H9 (cell line): ENCODE results near the gene ANO2. TPM values are rescaled to one million over a fixed set of nuclear protein-coding genes. Genes with fewer than 3 reads are reported as not detected.

Experiments used
- DNase-seq: peaks from one replicate; pipeline ENCODE4 v3.0.0-alpha.2; 2017
- H2AFZ ChIP-seq: one replicate; pipeline ENCODE4 v1.6.1; 2013; ENCODE audit warnings: mild to moderate bottlenecking, low read length, control low read depth, moderate library complexity
- H2AK5ac ChIP-seq: 2 replicates; pipeline ENCODE4 v1.6.1; 2013; ENCODE audit warnings: low read length, control low read depth, mixed read lengths; ENCODE audit not compliant: insufficient read length
- H2BK120ac ChIP-seq: one replicate; pipeline ENCODE4 v1.6.1; 2013; ENCODE audit warnings: low read depth, mild to moderate bottlenecking, low read length, control low read depth, inconsistent platforms; ENCODE audit not compliant: poor library complexity, severe bottlenecking
- H2BK12ac ChIP-seq: 2 replicates; pipeline ENCODE4 v1.6.1; 2013; ENCODE audit warnings: low read length, control low read depth, mixed read lengths, low read depth; ENCODE audit not compliant: insufficient read length
- H2BK15ac ChIP-seq: 2 replicates; pipeline ENCODE4 v1.6.1; 2013; ENCODE audit warnings: low read depth, low read length, control low read depth
- H2BK20ac ChIP-seq: one replicate; pipeline ENCODE4 v1.6.1; 2013; ENCODE audit warnings: low read depth, mild to moderate bottlenecking, low read length, control low read depth, inconsistent platforms; ENCODE audit not compliant: poor library complexity, severe bottlenecking
- H2BK5ac ChIP-seq: 2 replicates; pipeline ENCODE4 v1.6.1; 2013; ENCODE audit warnings: low read length, control low read depth, mixed read lengths; ENCODE audit not compliant: insufficient read length
- H3K14ac ChIP-seq: 2 replicates; pipeline ENCODE4 v1.6.1; 2013; ENCODE audit warnings: low read length, control low read depth; ENCODE audit not compliant: insufficient read depth
- H3K18ac ChIP-seq: 2 replicates; pipeline ENCODE4 v1.6.1; 2013; ENCODE audit warnings: low read depth, mild to moderate bottlenecking, mixed read lengths, low read length, control low read depth; ENCODE audit not compliant: insufficient read length
- H3K23ac ChIP-seq: 2 replicates; pipeline ENCODE4 v1.6.1; 2013; ENCODE audit warnings: low read length, control low read depth, mixed read lengths, low read depth; ENCODE audit not compliant: insufficient read length
- H3K23me2 ChIP-seq: 2 replicates; pipeline ENCODE4 v1.6.1; 2013; ENCODE audit warnings: low read depth, mild to moderate bottlenecking, mixed read lengths, low read length, control low read depth; ENCODE audit not compliant: insufficient read length, poor library complexity, severe bottlenecking
- H3K27ac ChIP-seq: 2 replicates; pipeline ENCODE4 v1.5.1; 2013; ENCODE audit warnings: low read length, control low read depth, mixed read lengths, low read depth; ENCODE audit not compliant: insufficient read length
- H3K27me3 ChIP-seq: 2 replicates; pipeline ENCODE4 v1.6.1; 2013; ENCODE audit warnings: low read length, control low read depth, inconsistent platforms; ENCODE audit not compliant: insufficient read depth
- H3K4ac ChIP-seq: 2 replicates; pipeline ENCODE4 v1.6.1; 2013; ENCODE audit warnings: low read depth, mild to moderate bottlenecking, control low read depth, inconsistent platforms, low read length, moderate library complexity
- H3K4me1 ChIP-seq: 2 replicates; pipeline ENCODE4 v1.6.1; 2013; ENCODE audit warnings: low read length, control low read depth, inconsistent platforms; ENCODE audit not compliant: insufficient read depth
- H3K4me2 ChIP-seq: 2 replicates; pipeline ENCODE4 v1.6.1; 2013; ENCODE audit warnings: low read length, control low read depth, mixed read lengths; ENCODE audit not compliant: insufficient read length, insufficient read depth
- H3K56ac ChIP-seq: 2 replicates; pipeline ENCODE4 v1.6.1; 2013; ENCODE audit warnings: low read depth, mild to moderate bottlenecking, mixed read lengths, low read length, control low read depth; ENCODE audit not compliant: insufficient read length
- H3K79me1 ChIP-seq: 2 replicates; pipeline ENCODE4 v1.6.1; 2013; ENCODE audit warnings: low read depth, mild to moderate bottlenecking, moderate library complexity, low read length, control low read depth, inconsistent platforms; ENCODE audit not compliant: insufficient read depth, poor library complexity, severe bottlenecking
- H3K79me2 ChIP-seq: 2 replicates; pipeline ENCODE4 v1.6.1; 2013; ENCODE audit warnings: low read length, control low read depth, inconsistent platforms; ENCODE audit not compliant: insufficient read depth
- H3K9ac ChIP-seq: 2 replicates; pipeline ENCODE4 v1.6.1; 2013; ENCODE audit warnings: low read length, control low read depth, mixed read lengths; ENCODE audit not compliant: insufficient read length; ENCODE audit errors: extremely low read depth
- H3K9me3 ChIP-seq: one replicate; pipeline ENCODE4 v1.6.1; 2013; ENCODE audit warnings: low read depth, low read length, inconsistent platforms; ENCODE audit not compliant: control insufficient read depth
- H3T11ph ChIP-seq: one replicate; pipeline ENCODE4 v1.6.1; 2013; ENCODE audit warnings: mild to moderate bottlenecking, low read length, control low read depth, inconsistent platforms
- H4K20me1 ChIP-seq: one replicate; pipeline ENCODE4 v1.6.1; 2013; ENCODE audit not compliant: control insufficient read depth, insufficient read length, insufficient read depth
- H4K5ac ChIP-seq: 2 replicates; pipeline ENCODE4 v1.6.1; 2013; ENCODE audit warnings: low read depth, mild to moderate bottlenecking, mixed read lengths, low read length, control low read depth; ENCODE audit not compliant: insufficient read length
- H4K8ac ChIP-seq: replicated peaks from 2 replicates; pipeline ENCODE4 v1.6.1; 2013; ENCODE audit warnings: low read length, control low read depth, mixed read lengths, low read depth; ENCODE audit not compliant: insufficient read length
- H4K91ac ChIP-seq: 2 replicates; pipeline ENCODE4 v1.6.1; 2013; ENCODE audit warnings: low read depth, mild to moderate bottlenecking, moderate library complexity, mixed read lengths, low read length, control low read depth; ENCODE audit not compliant: insufficient read length
- H3K27ac Mint-ChIP-seq, 3 experiments: 2 replicates in 2 of 3; 3 replicates in 1 of 3; pipeline ENCODE4 v1.8.0; 2020 to 2021; ENCODE audit warnings: mixed read lengths in 3 of 3, mild to moderate bottlenecking in 1 of 3, moderate library complexity in 1 of 3
- H3K27me3 Mint-ChIP-seq: 2 replicates; pipeline ENCODE4 v1.8.0; 2021; ENCODE audit warnings: low read depth, mild to moderate bottlenecking, moderate library complexity, mixed read lengths
- H3K36me3 Mint-ChIP-seq, 3 experiments: 2 replicates in 2 of 3; 3 replicates in 1 of 3; pipeline ENCODE4 v1.8.0; 2020 to 2021; ENCODE audit warnings: low read depth in 3 of 3, mixed read lengths in 3 of 3; ENCODE audit not compliant: insufficient read depth in 1 of 3
- H3K4me1 Mint-ChIP-seq, 2 experiments: 2 replicates each; pipeline ENCODE4 v1.8.0; 2020; ENCODE audit warnings: mixed read lengths in 2 of 2
- H3K4me3 Mint-ChIP-seq, 2 experiments: 2 replicates in 1 of 2; 3 replicates in 1 of 2; pipeline ENCODE4 v1.8.0; 2020 to 2021; ENCODE audit warnings: mild to moderate bottlenecking in 2 of 2, mixed read lengths in 2 of 2, moderate library complexity in 1 of 2
- H3K9me3 Mint-ChIP-seq, 2 experiments: 2 replicates in 1 of 2; 3 replicates in 1 of 2; pipeline ENCODE4 v1.8.0; 2020; ENCODE audit warnings: mild to moderate bottlenecking in 2 of 2, mixed read lengths in 2 of 2, moderate library complexity in 1 of 2
- WGBS: extraction: QIAGEN DNeasy Blood & Tissue Kit; methylation state at CpG from one replicate; pipeline ENCODE4 v1.1.7; 2013; ENCODE audit warnings: missing lambda C conversion rate, low lambda C conversion rate, mixed read lengths; ENCODE audit not compliant: insufficient read length; ENCODE audit errors: extremely low coverage; 5-methylcytosine and 5-hydroxymethylcytosine counted together
- total RNA-seq: library from RNA; stranded (reverse); gene quantifications from 2 replicates; pipeline ENCODE4 v1.2.1, GENCODE V29; 2021
- TF ChIP-seq, protein P1 (sequence below): fragments of 200-600 bp; sonication (generic); conservative IDR thresholded peaks from 3 replicates; pipeline ENCODE4 v1.8.0; 2021; ENCODE audit warnings: antibody characterized with exemption, mild to moderate bottlenecking

The ANO2 gene
- total RNA-seq, 1 experiment from 2014 or later, result 3.8 TPM

DNA sequence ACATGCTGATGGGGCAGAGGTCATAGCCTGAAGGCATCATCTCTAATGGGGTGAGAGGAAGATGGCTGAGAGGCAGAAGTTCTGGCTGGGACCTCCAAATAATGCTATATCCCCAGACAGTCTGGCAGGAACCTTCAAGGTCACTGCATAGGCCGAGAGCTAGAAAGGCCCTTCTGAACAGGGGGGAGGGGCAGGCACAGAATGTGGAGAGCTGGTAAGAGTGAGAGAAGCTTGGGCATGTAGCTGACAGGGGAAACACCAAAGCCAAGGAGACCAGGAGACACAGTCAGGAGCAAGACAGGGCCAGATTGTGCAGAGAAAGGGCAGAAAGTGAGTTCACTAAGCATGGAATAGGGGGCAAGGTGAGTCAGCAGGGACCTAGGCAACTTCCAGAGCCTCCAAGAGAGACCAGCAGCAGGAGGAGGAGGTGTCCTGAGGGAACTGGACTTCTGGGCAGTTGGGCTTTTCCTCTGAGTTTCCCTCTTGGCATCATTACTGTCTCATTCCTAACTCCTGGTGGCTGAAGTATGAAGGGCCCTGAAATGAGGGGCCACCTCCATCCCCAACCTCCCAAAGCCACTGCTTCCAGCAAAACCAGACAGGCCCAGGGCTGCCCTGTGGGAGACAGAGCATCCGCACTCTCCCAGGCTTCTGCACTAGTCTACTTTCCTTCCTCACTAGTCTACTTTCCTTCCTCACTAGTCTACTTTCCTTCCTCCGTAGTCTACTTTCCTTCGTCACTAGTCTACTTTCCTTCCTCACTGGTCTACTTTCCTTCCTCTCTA is 17.1 kb downstream of the ANO2 start:
- H3K4me1 Mint-ChIP-seq, result peaks cover 11 to 13% of the 10 kb centered on the region in 2 experiments
- no CpG with 5 or more reads among the region's 4 CpGs for WGBS

More for the DNA sequence above, 17.1 kb downstream of the ANO2 start:
- Histone ChIP-seq H3K27me3 (no peaks in the 10 kb centered on the region), H3K4ac (no peak overlapping the region), H3K9ac (no peak overlapping the region), H3K9me3 (no peaks in the 10 kb centered on the region), H3K23ac (no peak overlapping the region), H3K79me2 (no peaks in the 10 kb centered on the region), H3K4me2 (no peak overlapping the region), H3K23me2 (no peaks in the 10 kb centered on the region), H4K8ac (no peak overlapping the region), H2BK15ac (no peak overlapping the region), H2AK5ac (no peak overlapping the region), H3T11ph (no peak overlapping the region), H4K91ac (no peak overlapping the region), H4K20me1 (no peaks in the 10 kb centered on the region), H3K14ac (no peak overlapping the region), H2AFZ (no peak overlapping the region), H3K56ac (no peak overlapping the region), H2BK120ac (no peak overlapping the region), H3K4me1 (no peaks in the 10 kb centered on the region), H4K5ac (no peak overlapping the region), H3K79me1 (no peaks in the 10 kb centered on the region), H3K18ac (no peak overlapping the region), H2BK20ac (no peak overlapping the region), H2BK12ac (no peak overlapping the region), H2BK5ac (no peak overlapping the region), H3K27ac (no peak overlapping the region)
- no peak overlapping the region; a peak in 2 of 7 replicates for H3K27ac Mint-ChIP-seq
- TF ChIP-seq, protein P1, sequence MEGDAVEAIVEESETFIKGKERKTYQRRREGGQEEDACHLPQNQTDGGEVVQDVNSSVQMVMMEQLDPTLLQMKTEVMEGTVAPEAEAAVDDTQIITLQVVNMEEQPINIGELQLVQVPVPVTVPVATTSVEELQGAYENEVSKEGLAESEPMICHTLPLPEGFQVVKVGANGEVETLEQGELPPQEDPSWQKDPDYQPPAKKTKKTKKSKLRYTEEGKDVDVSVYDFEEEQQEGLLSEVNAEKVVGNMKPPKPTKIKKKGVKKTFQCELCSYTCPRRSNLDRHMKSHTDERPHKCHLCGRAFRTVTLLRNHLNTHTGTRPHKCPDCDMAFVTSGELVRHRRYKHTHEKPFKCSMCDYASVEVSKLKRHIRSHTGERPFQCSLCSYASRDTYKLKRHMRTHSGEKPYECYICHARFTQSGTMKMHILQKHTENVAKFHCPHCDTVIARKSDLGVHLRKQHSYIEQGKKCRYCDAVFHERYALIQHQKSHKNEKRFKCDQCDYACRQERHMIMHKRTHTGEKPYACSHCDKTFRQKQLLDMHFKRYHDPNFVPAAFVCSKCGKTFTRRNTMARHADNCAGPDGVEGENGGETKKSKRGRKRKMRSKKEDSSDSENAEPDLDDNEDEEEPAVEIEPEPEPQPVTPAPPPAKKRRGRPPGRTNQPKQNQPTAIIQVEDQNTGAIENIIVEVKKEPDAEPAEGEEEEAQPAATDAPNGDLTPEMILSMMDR, result no peak
- H3K9me3 Mint-ChIP-seq, result no peaks in the 10 kb centered on the region; a peak in 1 of 5 replicates
- H3K36me3 Mint-ChIP-seq, result no peaks in the 10 kb centered on the region
- peaks cover 6% of the 10 kb centered on the region for H3K27me3 Mint-ChIP-seq
- DNase-seq, result peak; percentile 20
- H3K4me3 Mint-ChIP-seq, result no peak overlapping the region
